ENCODE data around the gene MTNR1A.

The MTNR1A gene

GRCh38 chr4:186554914-186555827, at the start of gene MTNR1A:
Gene MTNR1A (minus strand): TSS chr4:186555567. CDS start chr4:186555365, 202 bp downstream.
- DNase-seq = no peak

DNA sequence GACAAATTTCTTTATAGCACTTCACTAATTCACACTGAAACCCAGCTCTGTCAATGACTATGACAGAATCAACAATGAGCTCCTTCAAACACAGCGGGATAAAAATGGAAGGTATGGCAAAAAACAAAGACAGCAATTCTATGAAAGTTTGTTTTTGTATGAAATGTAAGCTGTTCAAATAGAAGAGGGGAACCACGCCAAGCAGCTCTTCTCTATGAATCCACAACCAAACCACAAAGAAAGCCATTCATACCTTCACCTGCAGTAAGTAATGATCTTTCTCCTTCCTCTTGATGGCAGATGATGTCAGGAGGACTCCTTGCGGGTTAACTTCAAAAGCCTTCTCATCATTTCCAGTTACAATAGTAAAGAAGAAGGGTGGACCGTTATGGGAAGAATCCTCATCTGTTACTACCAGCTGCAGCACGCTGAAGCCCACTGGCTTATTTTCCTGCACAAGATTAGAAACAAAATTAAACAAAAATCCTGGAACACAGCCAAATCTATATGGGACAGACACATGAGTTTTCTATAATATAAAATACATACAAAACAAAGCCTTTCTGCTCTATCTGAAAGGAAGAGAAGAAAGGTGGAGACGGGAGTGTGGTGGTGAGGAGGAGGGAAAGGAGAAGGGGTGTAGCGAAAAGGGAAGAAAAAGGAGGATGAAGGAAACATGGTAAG, 48.9 kb upstream of the MTNR1A start:
- DNase-seq = no peak

GRCh38 chr4:186602978-186603377, 47.6 kb upstream of the MTNR1A start:
- no peak for DNase-seq

DNA sequence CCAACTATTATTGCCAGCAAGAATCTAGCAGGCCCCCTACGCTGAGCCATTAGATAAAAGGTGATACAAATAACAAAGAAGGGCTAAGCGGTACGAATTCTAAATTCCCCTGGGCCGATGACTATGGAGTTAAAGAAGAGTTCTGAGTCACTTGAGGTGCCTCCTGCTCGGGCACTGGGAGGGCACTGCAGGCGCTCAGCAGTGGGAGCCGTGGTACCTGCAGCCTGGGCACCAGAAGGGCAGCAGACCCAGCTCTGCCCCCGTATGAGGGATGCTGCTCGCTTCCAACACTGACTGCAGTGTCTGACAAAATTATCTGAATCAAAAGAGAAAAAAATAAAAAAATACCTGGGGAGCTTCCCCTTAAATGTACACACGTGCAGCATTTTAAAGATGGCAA, 44.1 kb upstream of the MTNR1A start:
- no peak for DNase-seq

DNA sequence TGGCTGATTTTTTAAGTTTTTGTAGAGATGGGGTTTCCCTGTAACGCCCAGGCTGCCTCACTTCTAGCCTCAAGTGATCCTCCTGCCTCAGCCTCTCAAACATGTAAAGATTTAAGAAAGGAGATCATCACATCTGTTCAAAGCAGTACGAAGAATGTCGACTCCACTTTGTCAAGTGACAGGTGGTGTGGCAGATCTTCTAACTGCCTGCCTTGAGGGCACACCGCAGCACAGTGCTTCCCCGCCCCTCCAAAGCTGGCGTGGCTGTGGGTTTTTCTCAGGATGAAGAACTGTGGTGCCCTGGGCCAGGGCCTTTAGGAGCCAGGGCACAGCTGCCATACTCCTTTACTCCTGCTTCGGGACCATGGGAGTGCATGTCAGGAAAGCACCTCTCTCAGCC, 43.3 kb upstream of the MTNR1A start:
- no peak for DNase-seq

- DNase-seq = no peak
Observed at GRCh38 chr4:186596850-186597390, 41.6 kb upstream of the MTNR1A start.

DNA sequence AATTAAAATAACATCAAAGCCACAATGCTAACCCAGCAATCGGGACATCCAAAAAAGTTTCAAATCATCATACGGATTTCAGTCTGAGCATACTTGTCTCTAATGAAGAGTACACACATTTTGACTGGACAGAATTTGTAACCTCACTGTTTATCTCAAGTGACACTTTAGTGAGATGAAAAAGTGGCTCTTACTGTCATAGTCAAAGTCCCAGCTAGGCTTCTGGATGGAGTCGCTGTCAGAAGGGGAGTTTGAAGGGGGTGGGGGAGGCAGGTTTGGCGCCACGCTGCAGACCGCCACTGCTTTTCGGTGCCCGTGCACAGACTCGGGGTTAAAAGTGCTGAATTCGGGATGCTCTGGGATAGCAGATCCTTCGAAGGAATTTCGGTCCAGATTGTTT, 41.0 kb upstream of the MTNR1A start:
- no peak for DNase-seq

- no peak for DNase-seq
Observed at GRCh38 chr4:186593587-186593973, 38.2 kb upstream of the MTNR1A start.

GRCh38 chr4:186592966-186593586, 37.7 kb upstream of the MTNR1A start:
- DNase-seq = no peak

DNA sequence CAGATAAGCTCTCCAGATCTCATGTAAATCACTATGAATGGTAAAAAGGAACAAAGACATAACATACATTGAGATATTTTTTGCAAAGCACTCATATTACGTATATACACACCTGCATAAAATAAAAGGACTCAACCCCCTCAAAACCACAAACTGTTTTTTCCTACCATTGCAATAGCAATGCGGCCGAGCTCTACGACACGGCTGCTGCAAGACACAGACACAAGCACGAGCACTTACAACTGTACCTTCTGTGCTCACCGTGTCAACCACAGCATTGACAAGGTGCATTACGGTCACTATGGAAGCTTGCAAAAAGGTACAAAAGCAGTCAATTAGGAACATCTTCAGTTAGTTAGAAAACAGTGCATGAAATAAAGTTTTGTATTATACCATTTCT, 37.1 kb upstream of the MTNR1A start:
- no peak for DNase-seq

DNA sequence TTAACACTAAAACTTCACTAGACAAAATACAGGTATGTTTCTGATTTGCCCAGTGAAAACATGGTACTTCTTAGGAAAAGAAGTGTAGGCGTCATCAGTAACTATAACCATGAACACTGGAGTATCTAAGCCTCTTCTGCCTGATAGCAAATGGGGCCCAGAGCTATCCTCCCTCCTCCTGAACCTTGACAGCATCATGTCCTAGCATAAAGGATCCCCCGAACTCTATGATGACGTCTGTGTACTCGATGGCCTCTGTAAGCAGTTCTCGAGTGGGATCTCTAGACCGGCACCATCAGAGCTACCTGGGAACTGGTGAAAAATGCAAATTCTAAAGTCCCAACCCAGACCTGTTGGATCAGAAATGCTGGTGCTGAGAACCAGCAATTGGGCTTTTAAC, 36.3 kb upstream of the MTNR1A start:
- no peak for DNase-seq

DNA sequence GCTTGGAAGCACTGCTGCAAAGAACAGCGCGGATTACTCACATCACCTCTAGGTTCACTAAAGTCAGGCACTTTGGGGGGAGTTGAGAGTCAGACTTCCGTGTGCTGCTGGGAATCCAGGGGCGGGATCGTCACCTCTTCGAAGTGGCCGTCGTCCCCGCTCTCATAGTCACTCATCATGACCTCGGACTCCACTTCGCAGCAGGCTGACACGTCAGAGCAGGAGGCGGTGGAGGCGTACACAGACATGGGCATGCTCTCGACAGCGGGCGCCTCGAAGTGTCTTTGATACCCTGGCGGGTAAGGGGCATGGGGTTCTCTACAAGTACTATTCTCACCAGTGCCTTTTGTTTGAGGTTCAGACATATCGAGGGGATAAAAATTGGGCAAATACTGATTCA, 33.1 kb upstream of the MTNR1A start:
- DNase-seq = no peak

GRCh38 chr4:186587416-186588018, 32.1 kb upstream of the MTNR1A start:
- DNase-seq = no peak

GRCh38 chr4:186586205-186586604, 30.8 kb upstream of the MTNR1A start:
- DNase-seq = no peak

GRCh38 chr4:186584912-186585311, 29.5 kb upstream of the MTNR1A start:
- no peak for DNase-seq

GRCh38 chr4:186581421-186581820, 26.1 kb upstream of the MTNR1A start:
- no peak for DNase-seq

- no peak for DNase-seq
Observed at GRCh38 chr4:186580669-186581068, 25.3 kb upstream of the MTNR1A start.

DNA sequence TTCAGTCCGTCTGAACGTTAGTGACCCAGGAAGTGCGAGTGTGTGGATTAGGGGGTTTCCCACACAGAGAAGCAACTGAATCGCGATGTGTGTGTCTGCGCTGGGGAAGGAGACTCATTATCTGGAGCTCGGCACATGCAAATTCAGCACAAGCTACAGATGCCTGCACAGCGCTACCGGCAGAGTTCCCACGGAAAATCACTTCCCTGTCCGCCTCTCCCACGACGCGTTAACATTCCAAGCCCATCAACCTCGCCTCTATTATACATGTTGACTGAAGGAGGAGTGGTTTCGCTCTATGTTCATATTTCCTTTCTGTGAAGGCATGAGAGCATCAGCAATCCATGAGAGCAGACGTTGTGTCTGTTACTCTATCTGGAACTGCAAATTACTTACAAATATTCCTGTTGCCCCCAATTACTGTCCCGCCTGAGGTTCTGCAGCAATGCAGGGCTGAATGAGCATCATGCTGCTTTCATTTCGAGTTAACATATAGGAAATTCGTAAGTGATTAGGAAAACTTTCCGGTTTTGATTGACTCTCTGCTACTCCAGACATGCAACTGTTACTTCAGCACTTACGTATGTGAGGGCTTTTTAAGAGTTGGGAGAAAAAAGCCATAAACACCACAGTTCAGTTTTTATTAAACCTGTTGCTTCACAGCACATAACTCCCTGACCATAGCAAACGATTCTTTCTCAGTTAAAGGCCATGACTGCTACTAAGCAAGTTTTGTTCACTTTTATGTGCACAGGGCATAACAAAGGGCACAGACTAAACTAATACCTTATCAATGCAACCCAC, 15.0 kb upstream of the MTNR1A start:
- no peak for DNase-seq

- DNase-seq = no peak
Observed at GRCh38 chr4:186569533-186570192, 14.3 kb upstream of the MTNR1A start.

DNA sequence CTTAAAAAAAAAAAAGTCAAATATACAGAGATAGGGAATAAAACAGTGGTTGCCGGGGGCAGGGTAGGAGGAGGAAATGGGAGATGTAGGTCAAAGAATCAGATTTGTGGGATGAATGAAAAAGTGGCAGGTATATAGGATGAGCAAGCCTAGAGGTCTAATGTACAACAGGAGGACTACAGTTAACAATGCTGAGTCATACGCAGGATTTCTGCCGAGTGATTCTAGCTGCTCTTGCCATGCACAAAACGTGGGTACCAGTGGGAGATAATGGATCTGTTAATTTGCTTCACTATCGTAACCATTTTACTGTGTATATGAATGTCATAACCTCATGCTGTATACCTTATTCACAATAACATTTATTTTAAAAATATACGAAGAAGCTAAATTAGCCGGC, 10.7 kb upstream of the MTNR1A start:
- DNase-seq = no peak

GRCh38 chr4:186563761-186564160, 8.4 kb upstream of the MTNR1A start:
- no peak for DNase-seq

DNA sequence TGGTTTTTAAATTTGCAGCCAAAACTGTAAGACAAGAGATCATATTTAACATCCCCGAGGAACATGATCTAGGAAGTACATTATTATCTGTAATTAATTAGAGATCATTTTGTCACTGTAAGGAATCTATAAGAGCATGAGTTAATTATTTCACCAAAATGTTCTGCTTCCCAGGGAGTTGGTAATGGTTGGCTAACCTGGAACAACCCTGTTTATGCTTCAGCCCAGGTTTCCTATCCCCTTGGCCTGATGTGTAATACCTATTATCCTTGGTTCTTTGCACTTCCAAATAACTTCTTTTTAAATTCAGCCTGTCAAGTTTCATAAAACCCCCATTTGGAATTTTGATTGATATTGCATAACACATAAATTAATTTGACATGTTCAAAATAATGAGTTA, 6.4 kb upstream of the MTNR1A start:
- DNase-seq = no peak

Measured in T1000 (cell line).